OCI-LY7 (cell line): ENCODE measurements around the gene CALCB.

Experiments used
- EZH2phosphoT487 ChIP-seq: fragments of 200-600 bp; sonication (generic); IDR thresholded peaks from 2 replicates; pipeline ENCODE4 v1.6.1; 2018; ENCODE audit warnings: low read depth, borderline replicate concordance, mild to moderate bottlenecking, mixed run types, antibody characterized with exemption, low read length, moderate library complexity, mixed read lengths
- TF ChIP-seq, protein P1 (sequence below): fragments of 200-600 bp; sonication (generic); conservative IDR thresholded peaks from 2 replicates; pipeline ENCODE4 v1.5.1; 2014; ENCODE audit warnings: mild to moderate bottlenecking, antibody characterized with exemption, low read length, moderate library complexity, mixed read lengths

- TF ChIP-seq, protein P1, sequence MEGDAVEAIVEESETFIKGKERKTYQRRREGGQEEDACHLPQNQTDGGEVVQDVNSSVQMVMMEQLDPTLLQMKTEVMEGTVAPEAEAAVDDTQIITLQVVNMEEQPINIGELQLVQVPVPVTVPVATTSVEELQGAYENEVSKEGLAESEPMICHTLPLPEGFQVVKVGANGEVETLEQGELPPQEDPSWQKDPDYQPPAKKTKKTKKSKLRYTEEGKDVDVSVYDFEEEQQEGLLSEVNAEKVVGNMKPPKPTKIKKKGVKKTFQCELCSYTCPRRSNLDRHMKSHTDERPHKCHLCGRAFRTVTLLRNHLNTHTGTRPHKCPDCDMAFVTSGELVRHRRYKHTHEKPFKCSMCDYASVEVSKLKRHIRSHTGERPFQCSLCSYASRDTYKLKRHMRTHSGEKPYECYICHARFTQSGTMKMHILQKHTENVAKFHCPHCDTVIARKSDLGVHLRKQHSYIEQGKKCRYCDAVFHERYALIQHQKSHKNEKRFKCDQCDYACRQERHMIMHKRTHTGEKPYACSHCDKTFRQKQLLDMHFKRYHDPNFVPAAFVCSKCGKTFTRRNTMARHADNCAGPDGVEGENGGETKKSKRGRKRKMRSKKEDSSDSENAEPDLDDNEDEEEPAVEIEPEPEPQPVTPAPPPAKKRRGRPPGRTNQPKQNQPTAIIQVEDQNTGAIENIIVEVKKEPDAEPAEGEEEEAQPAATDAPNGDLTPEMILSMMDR, result no peak
- no peak for TF ChIP-seq EZH2phosphoT487
These were observed 746 bp upstream of the CALCB start for GRCh38 chr11:15072551-15073143.
